SK-N-SH treated with all-trans-retinoic acid at 6 μM for 48 hours (cell line): Measurements from ENCODE around the gene ALDH16A1.

Experiments used
- ATAC-seq: fragments of 200-7000 bp; cut with Tn5 transposase; 3 replicates; pipeline ENCODE4 v1.9.1; 2020; ENCODE audit warnings: mild to moderate bottlenecking, moderate library complexity
- ARNTL ChIP-seq: fragments of 450-650 bp; formaldehyde crosslinking; IDR thresholded peaks from 2 replicates; pipeline ENCODE4 v1.5.0; 2020; ENCODE audit warnings: low read depth, mild to moderate bottlenecking, moderate library complexity, borderline replicate concordance
- BACH2 ChIP-seq: fragments of 250-450 bp; sonication (Bioruptor Pico); IDR thresholded peaks from 2 replicates; pipeline ENCODE4 v1.9.0; 2021; ENCODE audit warnings: mild to moderate bottlenecking, borderline replicate concordance
- CREB5 ChIP-seq: fragments of 250-450 bp; sonication (Bioruptor Pico); IDR thresholded peaks from 2 replicates; pipeline ENCODE4 v1.5.1; 2020; ENCODE audit warnings: low read depth, mild to moderate bottlenecking, moderate library complexity
- CSDC2 ChIP-seq: fragments of 250-450 bp; sonication (Bioruptor Pico); IDR thresholded peaks from 2 replicates; pipeline ENCODE4 v1.5.0; 2020; ENCODE audit warnings: mild to moderate bottlenecking, moderate library complexity
- CSRNP3 ChIP-seq: fragments of 250-450 bp; sonication (Bioruptor Pico); IDR thresholded peaks from 2 replicates; pipeline ENCODE4 v1.5.1; 2021; ENCODE audit warnings: mild to moderate bottlenecking, moderate library complexity
- ESRRG ChIP-seq: fragments of 250-450 bp; sonication (Bioruptor Pico); IDR thresholded peaks from 2 replicates; pipeline ENCODE4 v1.6.1; 2021; ENCODE audit warnings: mild to moderate bottlenecking
- GLIS3 ChIP-seq: fragments of 250-450 bp; sonication (Bioruptor Pico); IDR thresholded peaks from 2 replicates; pipeline ENCODE4 v1.5.0; 2020; ENCODE audit warnings: mild to moderate bottlenecking, moderate library complexity
- ISL1 ChIP-seq: fragments of 250-450 bp; sonication (Bioruptor Pico); IDR thresholded peaks from 2 replicates; pipeline ENCODE4 v2.1.2; 2022; ENCODE audit warnings: mild to moderate bottlenecking, moderate library complexity
- OSR1 ChIP-seq: fragments of 250-450 bp; sonication (Bioruptor Pico); IDR thresholded peaks from 2 replicates; pipeline ENCODE4 v1.8.0; 2022; ENCODE audit warnings: moderate library complexity, mild to moderate bottlenecking, inconsistent platforms
- PATZ1 ChIP-seq: fragments of 250-450 bp; sonication (Bioruptor Pico); IDR thresholded peaks from 2 replicates; pipeline ENCODE4 v1.8.0; 2020; ENCODE audit warnings: mild to moderate bottlenecking, moderate library complexity, borderline replicate concordance
- POU6F1 ChIP-seq: fragments of 250-450 bp; sonication (Bioruptor Pico); IDR thresholded peaks from 2 replicates; pipeline ENCODE4 v1.8.0; 2021; ENCODE audit warnings: low read depth, mild to moderate bottlenecking, moderate library complexity, borderline replicate concordance
- PPARA ChIP-seq: fragments of 250-450 bp; sonication (Bioruptor Pico); IDR thresholded peaks from 2 replicates; pipeline ENCODE4 v1.5.0; 2020; ENCODE audit warnings: mild to moderate bottlenecking, borderline replicate concordance
- RARB ChIP-seq: fragments of 250-450 bp; sonication (Bioruptor Pico); IDR thresholded peaks from 2 replicates; pipeline ENCODE4 v1.8.0; 2021; ENCODE audit warnings: mild to moderate bottlenecking, moderate library complexity
- SNAI2 ChIP-seq: fragments of 250-450 bp; sonication (Bioruptor Pico); IDR thresholded peaks from 2 replicates; pipeline ENCODE4 v1.5.0; 2020; ENCODE audit warnings: mild to moderate bottlenecking, moderate library complexity
- TOX ChIP-seq: fragments of 250-450 bp; sonication (Bioruptor Pico); IDR thresholded peaks from 2 replicates; pipeline ENCODE4 v1.8.0; 2021; ENCODE audit warnings: mild to moderate bottlenecking, moderate library complexity, borderline replicate concordance
- TSHZ2 ChIP-seq: fragments of 250-450 bp; sonication (Bioruptor Pico); IDR thresholded peaks from 2 replicates; pipeline ENCODE4 v1.5.0; 2020; ENCODE audit warnings: mild to moderate bottlenecking, moderate library complexity
- ZC3H10 ChIP-seq: fragments of 250-450 bp; sonication (Bioruptor Pico); IDR thresholded peaks from 2 replicates; pipeline ENCODE4 v1.5.1; 2021; ENCODE audit warnings: mild to moderate bottlenecking, moderate library complexity
- ZNF565 ChIP-seq: fragments of 450-650 bp; formaldehyde crosslinking; conservative IDR thresholded peaks from 2 replicates; pipeline ENCODE4 v1.5.0; 2020; ENCODE audit warnings: low read depth, mild to moderate bottlenecking, moderate library complexity
- ZNF70 ChIP-seq: fragments of 450-650 bp; formaldehyde crosslinking; IDR thresholded peaks from 2 replicates; pipeline ENCODE4 v1.5.0; 2020; ENCODE audit warnings: mild to moderate bottlenecking, moderate library complexity

Gene ALDH16A1

GRCh38 chr19:49431330-49431749, 21.7 kb upstream of the ALDH16A1 start:
- ATAC-seq: peak; percentile 40; the same call in 2 of the 3 replicates

GRCh38 chr19:49432141-49433073, 20.6 kb upstream of the ALDH16A1 start:
- no peak for ATAC-seq
- TF ChIP-seq CSDC2 (CRISPR knock-in tag) (no peak), RARB (CRISPR knock-in tag) (no peak), PPARA (CRISPR knock-in tag) (no peak)

More at GRCh38 chr19:49431330-49431749, 21.7 kb upstream of the ALDH16A1 start:
- TF ChIP-seq ZNF565 (CRISPR knock-in tag) (no peak), OSR1 (CRISPR knock-in tag) (no peak)
- TF ChIP-seq, all 23 proteins: peak for 0

GRCh38 chr19:49433240-49433901, 19.7 kb upstream of the ALDH16A1 start:
- TF ChIP-seq ARNTL (no peak), RARB (CRISPR knock-in tag) (no peak), TSHZ2 (CRISPR knock-in tag) (no peak), CSDC2 (CRISPR knock-in tag) (no peak), OSR1 (CRISPR knock-in tag) (no peak), ZC3H10 (no peak), PATZ1 (CRISPR knock-in tag) (no peak), ESRRG (no peak), CREB5 (no peak), ISL1 (CRISPR knock-in tag) (no peak), POU6F1 (CRISPR knock-in tag) (no peak), SNAI2 (CRISPR knock-in tag) (no peak), TOX (CRISPR knock-in tag) (no peak), ZNF70 (CRISPR knock-in tag) (no peak), BACH2 (CRISPR knock-in tag) (no peak), GLIS3 (CRISPR knock-in tag) (no peak), ZNF565 (CRISPR knock-in tag) (no peak)
- ATAC-seq: no peak

GRCh38 chr19:49434907-49435583, 18.0 kb upstream of the ALDH16A1 start:
- ATAC-seq: peak; percentile 40
- TF ChIP-seq CSDC2 (CRISPR knock-in tag) (no peak), TOX (CRISPR knock-in tag) (no peak), CSRNP3 (CRISPR knock-in tag) (no peak), ZNF565 (CRISPR knock-in tag) (no peak), POU6F1 (CRISPR knock-in tag) (no peak), ZNF70 (CRISPR knock-in tag) (no peak), BACH2 (CRISPR knock-in tag) (no peak), RARB (CRISPR knock-in tag) (no peak), ESRRG (no peak), ARNTL (no peak), ISL1 (CRISPR knock-in tag) (no peak)
